ENCODE data around the gene C6orf52. TPM values are rescaled to one million over a fixed set of nuclear protein-coding genes. Genes with fewer than 3 reads are reported as not detected.
A peak's percentile ranks its signal among the peaks of the same experiment; 100 is the strongest.

Gene C6orf52
- total and polyA plus RNA-seq, 9 of the 15 experiments (the other 6 are each of a cell fraction or from before 2014, with no cell fraction given) = 6.7 to 37.0 (median 11.1) TPM

GRCh38 chr6:10694302-10695085, at the start of gene C6orf52, which contains the start of gene PAK1IP1 (continued):
- TF ChIP-seq PTBP1 (IDR thresholded peaks at IDR 0.05; ENCODE audit: low read depth, low read length) (no peak), SREBF1 (IDR thresholded peaks at IDR 0.05; ENCODE audit: borderline replicate concordance, low read depth, low read length) (no peak), LEF1 (IDR thresholded peaks at IDR 0.05) (peak; percentile 81), SP2 (IDR thresholded peaks at IDR 0.05; ENCODE audit: extremely low read depth, low read depth, low read length, poor library complexity, severe bottlenecking) (peak; percentile 45), FOXM1 (IDR thresholded peaks at IDR 0.05; ENCODE audit: low read depth) (0 out of 2 replicates have a peak, but pooled peaks have one; percentile 44), FOXM1 (CRISPR knock-in tag; IDR thresholded peaks at IDR 0.05; ENCODE audit: low read depth) (peak; percentile 89; the same call in 1 of the 2 replicates), POLR2B (IDR thresholded peaks at IDR 0.05; ENCODE audit: low read depth, partially characterized antibody) (peak; percentile 98), CBFB (CRISPR knock-in tag; IDR thresholded peaks at IDR 0.05) (peak; percentile 89), KLF1 (tag; IDR thresholded peaks at IDR 0.05) (peak; percentile 95), CHCHD3 (CRISPR knock-in tag; IDR thresholded peaks at IDR 0.05) (peak; percentile 53; the same call in 1 of the 2 replicates), NONO (IDR thresholded peaks at IDR 0.05; ENCODE audit: low read depth in 2 of 2, low read length in 1 of 2) (0 out of 4 replicates have a peak, but pooled peaks of 1 of the 2 experiments have one; percentile 54), KDM4B (IDR thresholded peaks at IDR 0.05; ENCODE audit: borderline replicate concordance in 2 of 2, low read depth in 1 of 2) (peak in 1 of 2 experiments; percentile 91; a peak in 1 of 4 replicates), RBM14 (IDR thresholded peaks at IDR 0.05; ENCODE audit: borderline replicate concordance, insufficient read depth, low read depth, low read length) (no peak), ATF6 (CRISPR knock-in tag; IDR thresholded peaks at IDR 0.05) (peak; percentile 94), ZNF253 (CRISPR knock-in tag; conservative IDR thresholded peaks at IDR 0.05) (no peak), ZFP1 (CRISPR knock-in tag; IDR thresholded peaks at IDR 0.05) (no peak), PTRF (tag; IDR thresholded peaks at IDR 0.05) (no peak), ZNF232 (CRISPR knock-in tag; IDR thresholded peaks at IDR 0.05) (no peak), PHB2 (IDR thresholded peaks at IDR 0.05; ENCODE audit: low read depth) (no peak), NFIC (IDR thresholded peaks at IDR 0.05) (peak; percentile 63)
- TF ChIP-seq, protein P1, sequence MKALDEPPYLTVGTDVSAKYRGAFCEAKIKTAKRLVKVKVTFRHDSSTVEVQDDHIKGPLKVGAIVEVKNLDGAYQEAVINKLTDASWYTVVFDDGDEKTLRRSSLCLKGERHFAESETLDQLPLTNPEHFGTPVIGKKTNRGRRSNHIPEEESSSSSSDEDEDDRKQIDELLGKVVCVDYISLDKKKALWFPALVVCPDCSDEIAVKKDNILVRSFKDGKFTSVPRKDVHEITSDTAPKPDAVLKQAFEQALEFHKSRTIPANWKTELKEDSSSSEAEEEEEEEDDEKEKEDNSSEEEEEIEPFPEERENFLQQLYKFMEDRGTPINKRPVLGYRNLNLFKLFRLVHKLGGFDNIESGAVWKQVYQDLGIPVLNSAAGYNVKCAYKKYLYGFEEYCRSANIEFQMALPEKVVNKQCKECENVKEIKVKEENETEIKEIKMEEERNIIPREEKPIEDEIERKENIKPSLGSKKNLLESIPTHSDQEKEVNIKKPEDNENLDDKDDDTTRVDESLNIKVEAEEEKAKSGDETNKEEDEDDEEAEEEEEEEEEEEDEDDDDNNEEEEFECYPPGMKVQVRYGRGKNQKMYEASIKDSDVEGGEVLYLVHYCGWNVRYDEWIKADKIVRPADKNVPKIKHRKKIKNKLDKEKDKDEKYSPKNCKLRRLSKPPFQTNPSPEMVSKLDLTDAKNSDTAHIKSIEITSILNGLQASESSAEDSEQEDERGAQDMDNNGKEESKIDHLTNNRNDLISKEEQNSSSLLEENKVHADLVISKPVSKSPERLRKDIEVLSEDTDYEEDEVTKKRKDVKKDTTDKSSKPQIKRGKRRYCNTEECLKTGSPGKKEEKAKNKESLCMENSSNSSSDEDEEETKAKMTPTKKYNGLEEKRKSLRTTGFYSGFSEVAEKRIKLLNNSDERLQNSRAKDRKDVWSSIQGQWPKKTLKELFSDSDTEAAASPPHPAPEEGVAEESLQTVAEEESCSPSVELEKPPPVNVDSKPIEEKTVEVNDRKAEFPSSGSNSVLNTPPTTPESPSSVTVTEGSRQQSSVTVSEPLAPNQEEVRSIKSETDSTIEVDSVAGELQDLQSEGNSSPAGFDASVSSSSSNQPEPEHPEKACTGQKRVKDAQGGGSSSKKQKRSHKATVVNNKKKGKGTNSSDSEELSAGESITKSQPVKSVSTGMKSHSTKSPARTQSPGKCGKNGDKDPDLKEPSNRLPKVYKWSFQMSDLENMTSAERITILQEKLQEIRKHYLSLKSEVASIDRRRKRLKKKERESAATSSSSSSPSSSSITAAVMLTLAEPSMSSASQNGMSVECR (CRISPR knock-in tag; IDR thresholded peaks at IDR 0.05) = peak; percentile 88
